DOHH2 (cell line): ENCODE measurements around the gene PEX10.

Source experiments
- H3F3A ChIP-seq: fragments of 200-600 bp; sonication (generic), shearing (Covaris generic); 2 replicates; pipeline ENCODE4 v1.6.0; 2016; ENCODE audit warnings: antibody characterized with exemption, mild to moderate bottlenecking; ENCODE audit not compliant: control insufficient read depth, insufficient read depth
- H3K27ac ChIP-seq: fragments of 200-600 bp; sonication (generic); 2 replicates; pipeline ENCODE4 v1.5.1; 2014; ENCODE audit warnings: low read depth, mild to moderate bottlenecking, low read length, moderate library complexity
- H3K27me3 ChIP-seq: fragments of 200-600 bp; sonication (generic); 2 replicates; pipeline ENCODE4 v1.6.1; 2014; ENCODE audit warnings: mild to moderate bottlenecking, low read length, mixed read lengths; ENCODE audit not compliant: control insufficient read depth
- H3K36me3 ChIP-seq: fragments of 200-600 bp; sonication (generic); 2 replicates; pipeline ENCODE4 v1.6.1; 2014; ENCODE audit warnings: mild to moderate bottlenecking, low read length, moderate library complexity, mixed read lengths; ENCODE audit not compliant: control insufficient read depth
- H3K4me1 ChIP-seq: fragments of 200-600 bp; sonication (generic); 2 replicates; pipeline ENCODE4 v1.6.1; 2014; ENCODE audit warnings: mild to moderate bottlenecking, low read length, mixed read lengths; ENCODE audit not compliant: control insufficient read depth
- H3K4me2 ChIP-seq: fragments of 200-600 bp; sonication (generic); 2 replicates; pipeline ENCODE4 v1.6.0; 2014; ENCODE audit warnings: mild to moderate bottlenecking, low read length, moderate library complexity
- H3K4me3 ChIP-seq: fragments of 200-600 bp; sonication (generic); 2 replicates; pipeline ENCODE4 v1.5.1; 2014; ENCODE audit warnings: mild to moderate bottlenecking, low read length, mixed read lengths
- H3K79me2 ChIP-seq: fragments of 200-600 bp; sonication (generic); 2 replicates; pipeline ENCODE4 v1.6.1; 2014; ENCODE audit warnings: mild to moderate bottlenecking, low read length, mixed read lengths; ENCODE audit not compliant: control insufficient read depth
- H3K9me2 ChIP-seq: fragments of 200-600 bp; sonication (generic); replicated peaks from 2 replicates; pipeline ENCODE4 v1.6.1; 2014; ENCODE audit warnings: mild to moderate bottlenecking, low read length, mixed read lengths; ENCODE audit not compliant: control insufficient read depth
- H3K9me3 ChIP-seq: fragments of 200-600 bp; sonication (generic); 2 replicates; pipeline ENCODE4 v1.6.1; 2014; ENCODE audit warnings: antibody characterized with exemption, low read length, mixed read lengths; ENCODE audit not compliant: control insufficient read depth, insufficient read depth
- H4K20me1 ChIP-seq: fragments of 200-600 bp; sonication (generic); 2 replicates; pipeline ENCODE4 v1.6.0; 2014; ENCODE audit warnings: low read depth, mild to moderate bottlenecking, antibody characterized with exemption, low read length, moderate library complexity; ENCODE audit not compliant: control insufficient read depth, insufficient read depth
- CTCF ChIP-seq: fragments of 200-600 bp; sonication (generic); IDR thresholded peaks from one replicate; pipeline ENCODE4 v1.5.1; 2014; ENCODE audit warnings: antibody characterized with exemption, mild to moderate bottlenecking, low read depth, low read length; ENCODE audit not compliant: poor library complexity, severe bottlenecking
- EZH2phosphoT487 ChIP-seq: fragments of 200-600 bp; sonication (generic); IDR thresholded peaks from 2 replicates; pipeline ENCODE4 v1.6.1; 2017; ENCODE audit warnings: borderline replicate concordance, mild to moderate bottlenecking, antibody characterized with exemption, low read length, moderate library complexity, mixed read lengths

PEX10 gene

DNA sequence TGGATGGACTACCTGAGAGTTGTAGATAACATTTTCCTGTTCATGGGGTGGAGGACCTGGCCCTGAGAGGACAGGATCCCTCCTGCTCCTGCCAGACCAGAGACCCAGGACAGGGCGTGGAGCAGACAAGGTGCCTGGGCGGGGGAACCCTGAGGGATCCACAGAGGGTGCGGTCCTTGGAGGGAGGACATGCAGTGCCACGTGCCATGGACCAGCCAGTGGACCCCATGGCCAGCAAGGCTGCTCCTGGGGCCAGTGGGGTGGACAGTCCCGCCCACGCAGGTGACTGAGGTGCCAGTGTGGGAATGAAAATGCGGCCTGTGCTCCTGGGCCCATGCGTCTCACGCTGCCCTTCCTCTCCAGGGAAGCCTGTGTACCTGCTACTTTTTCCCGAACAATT is 17.1 kb downstream of the PEX10 start:
- Histone ChIP-seq H3K9me2 (no peaks in the 10 kb centered on the region), H3K79me2 (peaks cover 73% of the 10 kb centered on the region), H3K36me3 (peaks cover 82% of the 10 kb centered on the region), H3K4me1 (peaks cover 23% of the 10 kb centered on the region), H4K20me1 (peaks cover 18% of the 10 kb centered on the region; the same call in 1 of the 2 replicates), H3K27ac (no peak overlapping the region), H3K9me3 (no peaks in the 10 kb centered on the region), H3K4me3 (no peak overlapping the region), H3F3A (peaks cover 6% of the 10 kb centered on the region; the same call in 1 of the 2 replicates), H3K4me2 (no peak overlapping the region), H3K27me3 (no peaks in the 10 kb centered on the region)
- TF ChIP-seq EZH2phosphoT487 (no peak), CTCF (no peak)

DNA sequence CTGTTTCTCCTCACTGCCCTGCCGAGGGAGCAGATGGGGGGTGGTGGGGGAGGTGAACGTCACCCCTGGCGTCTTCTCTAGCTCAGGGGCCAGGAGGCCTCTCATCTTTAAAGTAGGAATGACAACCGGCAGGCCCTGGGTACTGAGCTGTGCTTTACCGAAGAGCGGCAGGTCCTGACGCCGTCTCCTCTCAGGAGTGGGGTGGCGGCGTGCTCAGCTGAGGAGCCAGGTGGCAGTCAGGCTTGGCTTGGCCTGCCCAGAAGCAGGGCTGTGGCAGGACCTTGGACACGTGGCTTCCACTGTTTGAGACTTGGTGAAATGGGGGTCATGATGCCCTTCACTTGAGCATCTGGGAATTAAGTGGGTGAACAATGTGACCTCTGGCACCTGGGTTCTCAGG is 17.6 kb downstream of the PEX10 start:
- peaks cover 7% of the 10 kb centered on the region for H3F3A ChIP-seq
- no peaks in the 10 kb centered on the region for H3K9me3 ChIP-seq
- H3K4me3 ChIP-seq: no peak overlapping the region
- H3K27me3 ChIP-seq: no peaks in the 10 kb centered on the region
- peaks cover 18% of the 10 kb centered on the region; the same call in 1 of the 2 replicates for H4K20me1 ChIP-seq
- no peaks in the 10 kb centered on the region for H3K9me2 ChIP-seq
- H3K79me2 ChIP-seq: peaks cover 76% of the 10 kb centered on the region
- TF ChIP-seq EZH2phosphoT487 (no peak), CTCF (no peak)
- H3K27ac ChIP-seq: no peak overlapping the region
- peaks cover 28% of the 10 kb centered on the region for H3K4me1 ChIP-seq
- H3K36me3 ChIP-seq: peaks cover 81% of the 10 kb centered on the region
- no peak overlapping the region for H3K4me2 ChIP-seq

DNA sequence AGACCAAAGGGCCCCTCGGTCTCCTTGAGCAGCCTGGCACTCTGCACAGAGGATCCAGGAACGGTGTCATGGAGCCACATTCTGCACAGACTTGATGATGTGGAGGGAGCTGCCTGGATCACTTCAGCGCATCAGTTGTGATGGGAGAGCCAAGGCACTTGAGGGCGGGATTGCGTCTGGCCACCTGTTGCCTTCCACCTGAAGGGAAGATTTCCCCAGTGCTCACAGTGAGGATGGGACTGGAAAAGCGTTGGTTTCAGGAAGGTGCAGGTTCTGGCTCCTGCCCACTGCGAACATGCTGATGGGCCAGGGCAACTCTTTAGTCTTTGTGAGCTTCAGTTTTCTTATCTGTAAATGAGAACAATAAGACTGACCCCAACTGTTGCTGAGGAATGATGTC is 18.1 kb downstream of the PEX10 start:
- Histone ChIP-seq H3K4me2 (peak overlapping the region; percentile 94), H3K79me2 (peaks cover 74% of the 10 kb centered on the region)

More for the DNA sequence above, 18.1 kb downstream of the PEX10 start:
- Histone ChIP-seq H3K9me3 (no peaks in the 10 kb centered on the region), H3K9me2 (no peaks in the 10 kb centered on the region), H3K4me3 (peak overlapping the region; percentile 96; the same call in 1 of the 2 replicates), H3F3A (peaks cover 13% of the 10 kb centered on the region), H3K36me3 (peaks cover 80% of the 10 kb centered on the region), H3K27ac (no peak overlapping the region), H3K4me1 (peaks cover 33% of the 10 kb centered on the region), H4K20me1 (peaks cover 18% of the 10 kb centered on the region; the same call in 1 of the 2 replicates), H3K27me3 (no peaks in the 10 kb centered on the region)
- TF ChIP-seq EZH2phosphoT487 (no peak), CTCF (no peak)
